H9 (cell line): ENCODE data around the gene SLC35B2. TPM values are rescaled to one million over a fixed set of nuclear protein-coding genes. Genes with fewer than 3 reads are reported as not detected.

Experiments used
- DNase-seq: peaks from one replicate; pipeline ENCODE4 v3.0.0-alpha.2; 2017
- H2AFZ ChIP-seq: one replicate; pipeline ENCODE4 v1.6.1; 2013; ENCODE audit warnings: mild to moderate bottlenecking, low read length, control low read depth, moderate library complexity
- H2AK5ac ChIP-seq: 2 replicates; pipeline ENCODE4 v1.6.1; 2013; ENCODE audit warnings: low read length, control low read depth, mixed read lengths; ENCODE audit not compliant: insufficient read length
- H2BK120ac ChIP-seq: one replicate; pipeline ENCODE4 v1.6.1; 2013; ENCODE audit warnings: low read depth, mild to moderate bottlenecking, low read length, control low read depth, inconsistent platforms; ENCODE audit not compliant: poor library complexity, severe bottlenecking
- H2BK12ac ChIP-seq: 2 replicates; pipeline ENCODE4 v1.6.1; 2013; ENCODE audit warnings: low read length, control low read depth, mixed read lengths, low read depth; ENCODE audit not compliant: insufficient read length
- H2BK15ac ChIP-seq: 2 replicates; pipeline ENCODE4 v1.6.1; 2013; ENCODE audit warnings: low read depth, low read length, control low read depth
- H2BK20ac ChIP-seq: one replicate; pipeline ENCODE4 v1.6.1; 2013; ENCODE audit warnings: low read depth, mild to moderate bottlenecking, low read length, control low read depth, inconsistent platforms; ENCODE audit not compliant: poor library complexity, severe bottlenecking
- H2BK5ac ChIP-seq: 2 replicates; pipeline ENCODE4 v1.6.1; 2013; ENCODE audit warnings: low read length, control low read depth, mixed read lengths; ENCODE audit not compliant: insufficient read length
- H3K14ac ChIP-seq: 2 replicates; pipeline ENCODE4 v1.6.1; 2013; ENCODE audit warnings: low read length, control low read depth; ENCODE audit not compliant: insufficient read depth
- H3K18ac ChIP-seq: 2 replicates; pipeline ENCODE4 v1.6.1; 2013; ENCODE audit warnings: low read depth, mild to moderate bottlenecking, mixed read lengths, low read length, control low read depth; ENCODE audit not compliant: insufficient read length
- H3K23ac ChIP-seq: 2 replicates; pipeline ENCODE4 v1.6.1; 2013; ENCODE audit warnings: low read length, control low read depth, mixed read lengths, low read depth; ENCODE audit not compliant: insufficient read length
- H3K23me2 ChIP-seq: 2 replicates; pipeline ENCODE4 v1.6.1; 2013; ENCODE audit warnings: low read depth, mild to moderate bottlenecking, mixed read lengths, low read length, control low read depth; ENCODE audit not compliant: insufficient read length, poor library complexity, severe bottlenecking
- H3K27ac ChIP-seq: 2 replicates; pipeline ENCODE4 v1.5.1; 2013; ENCODE audit warnings: low read length, control low read depth, mixed read lengths, low read depth; ENCODE audit not compliant: insufficient read length
- H3K27me3 ChIP-seq: 2 replicates; pipeline ENCODE4 v1.6.1; 2013; ENCODE audit warnings: low read length, control low read depth, inconsistent platforms; ENCODE audit not compliant: insufficient read depth
- H3K4ac ChIP-seq: 2 replicates; pipeline ENCODE4 v1.6.1; 2013; ENCODE audit warnings: low read depth, mild to moderate bottlenecking, control low read depth, inconsistent platforms, low read length, moderate library complexity
- H3K4me1 ChIP-seq: 2 replicates; pipeline ENCODE4 v1.6.1; 2013; ENCODE audit warnings: low read length, control low read depth, inconsistent platforms; ENCODE audit not compliant: insufficient read depth
- H3K4me2 ChIP-seq: 2 replicates; pipeline ENCODE4 v1.6.1; 2013; ENCODE audit warnings: low read length, control low read depth, mixed read lengths; ENCODE audit not compliant: insufficient read length, insufficient read depth
- H3K56ac ChIP-seq: 2 replicates; pipeline ENCODE4 v1.6.1; 2013; ENCODE audit warnings: low read depth, mild to moderate bottlenecking, mixed read lengths, low read length, control low read depth; ENCODE audit not compliant: insufficient read length
- H3K79me1 ChIP-seq: 2 replicates; pipeline ENCODE4 v1.6.1; 2013; ENCODE audit warnings: low read depth, mild to moderate bottlenecking, moderate library complexity, low read length, control low read depth, inconsistent platforms; ENCODE audit not compliant: insufficient read depth, poor library complexity, severe bottlenecking
- H3K79me2 ChIP-seq: 2 replicates; pipeline ENCODE4 v1.6.1; 2013; ENCODE audit warnings: low read length, control low read depth, inconsistent platforms; ENCODE audit not compliant: insufficient read depth
- H3K9ac ChIP-seq: 2 replicates; pipeline ENCODE4 v1.6.1; 2013; ENCODE audit warnings: low read length, control low read depth, mixed read lengths; ENCODE audit not compliant: insufficient read length; ENCODE audit errors: extremely low read depth
- H3K9me3 ChIP-seq: one replicate; pipeline ENCODE4 v1.6.1; 2013; ENCODE audit warnings: low read depth, low read length, inconsistent platforms; ENCODE audit not compliant: control insufficient read depth
- H3T11ph ChIP-seq: one replicate; pipeline ENCODE4 v1.6.1; 2013; ENCODE audit warnings: mild to moderate bottlenecking, low read length, control low read depth, inconsistent platforms
- H4K20me1 ChIP-seq: one replicate; pipeline ENCODE4 v1.6.1; 2013; ENCODE audit not compliant: control insufficient read depth, insufficient read length, insufficient read depth
- H4K5ac ChIP-seq: 2 replicates; pipeline ENCODE4 v1.6.1; 2013; ENCODE audit warnings: low read depth, mild to moderate bottlenecking, mixed read lengths, low read length, control low read depth; ENCODE audit not compliant: insufficient read length
- H4K8ac ChIP-seq: replicated peaks from 2 replicates; pipeline ENCODE4 v1.6.1; 2013; ENCODE audit warnings: low read length, control low read depth, mixed read lengths, low read depth; ENCODE audit not compliant: insufficient read length
- H4K91ac ChIP-seq: 2 replicates; pipeline ENCODE4 v1.6.1; 2013; ENCODE audit warnings: low read depth, mild to moderate bottlenecking, moderate library complexity, mixed read lengths, low read length, control low read depth; ENCODE audit not compliant: insufficient read length
- H3K27ac Mint-ChIP-seq, 3 experiments: 2 replicates in 2 of 3; 3 replicates in 1 of 3; pipeline ENCODE4 v1.8.0; 2020 to 2021; ENCODE audit warnings: mixed read lengths in 3 of 3, mild to moderate bottlenecking in 1 of 3, moderate library complexity in 1 of 3
- H3K27me3 Mint-ChIP-seq: 2 replicates; pipeline ENCODE4 v1.8.0; 2021; ENCODE audit warnings: low read depth, mild to moderate bottlenecking, moderate library complexity, mixed read lengths
- H3K36me3 Mint-ChIP-seq, 3 experiments: 2 replicates in 2 of 3; 3 replicates in 1 of 3; pipeline ENCODE4 v1.8.0; 2020 to 2021; ENCODE audit warnings: low read depth in 3 of 3, mixed read lengths in 3 of 3; ENCODE audit not compliant: insufficient read depth in 1 of 3
- H3K4me1 Mint-ChIP-seq, 2 experiments: 2 replicates each; pipeline ENCODE4 v1.8.0; 2020; ENCODE audit warnings: mixed read lengths in 2 of 2
- H3K4me3 Mint-ChIP-seq, 2 experiments: 2 replicates in 1 of 2; 3 replicates in 1 of 2; pipeline ENCODE4 v1.8.0; 2020 to 2021; ENCODE audit warnings: mild to moderate bottlenecking in 2 of 2, mixed read lengths in 2 of 2, moderate library complexity in 1 of 2
- H3K9me3 Mint-ChIP-seq, 2 experiments: 2 replicates in 1 of 2; 3 replicates in 1 of 2; pipeline ENCODE4 v1.8.0; 2020; ENCODE audit warnings: mild to moderate bottlenecking in 2 of 2, mixed read lengths in 2 of 2, moderate library complexity in 1 of 2
- WGBS: extraction: QIAGEN DNeasy Blood & Tissue Kit; methylation state at CpG from one replicate; pipeline ENCODE4 v1.1.7; 2013; ENCODE audit warnings: missing lambda C conversion rate, low lambda C conversion rate, mixed read lengths; ENCODE audit not compliant: insufficient read length; ENCODE audit errors: extremely low coverage; 5-methylcytosine and 5-hydroxymethylcytosine counted together
- total RNA-seq: library from RNA; stranded (reverse); gene quantifications from 2 replicates; pipeline ENCODE4 v1.2.1, GENCODE V29; 2021
- TF ChIP-seq, protein P1 (sequence below): fragments of 200-600 bp; sonication (generic); conservative IDR thresholded peaks from 3 replicates; pipeline ENCODE4 v1.8.0; 2021; ENCODE audit warnings: antibody characterized with exemption, mild to moderate bottlenecking

The SLC35B2 gene
- total RNA-seq, 1 experiment from 2014 or later = 34.5 TPM

GRCh38 chr6:44302856-44303255, 45.5 kb upstream of the SLC35B2 start:
- H3K18ac ChIP-seq = no peak overlapping the region
- peaks cover 7% of the 10 kb centered on the region for H3K27me3 Mint-ChIP-seq
- no peak overlapping the region for H2BK5ac ChIP-seq
- no peak overlapping the region for H3K56ac ChIP-seq
- H3K27ac Mint-ChIP-seq = no peak overlapping the region
- no peaks in the 10 kb centered on the region for H4K20me1 ChIP-seq
- H2BK120ac ChIP-seq = no peak overlapping the region
- peaks cover 2% of the 10 kb centered on the region for H3K23me2 ChIP-seq
- no peak overlapping the region for H2BK15ac ChIP-seq
- no peak overlapping the region for H3K4me3 Mint-ChIP-seq
- H3K4me2 ChIP-seq = no peak overlapping the region
- H3K23ac ChIP-seq = no peak overlapping the region
- peaks cover 4 to 5% of the 10 kb centered on the region in 2 experiments for H3K4me1 Mint-ChIP-seq
- H3T11ph ChIP-seq = no peak overlapping the region
- H2AK5ac ChIP-seq = no peak overlapping the region
- DNase-seq = no peak
- no peaks in the 10 kb centered on the region for H3K9me3 ChIP-seq
- no peak overlapping the region for H4K8ac ChIP-seq
- no peaks in the 10 kb centered on the region for H3K79me2 ChIP-seq
- no CpG with 5 or more reads among the region's 12 CpGs for WGBS
- H4K91ac ChIP-seq = no peak overlapping the region
- no peaks in the 10 kb centered on the region for H3K79me1 ChIP-seq
- H3K9ac ChIP-seq = no peak overlapping the region
- no peak overlapping the region for H2BK20ac ChIP-seq
- TF ChIP-seq, protein P1, sequence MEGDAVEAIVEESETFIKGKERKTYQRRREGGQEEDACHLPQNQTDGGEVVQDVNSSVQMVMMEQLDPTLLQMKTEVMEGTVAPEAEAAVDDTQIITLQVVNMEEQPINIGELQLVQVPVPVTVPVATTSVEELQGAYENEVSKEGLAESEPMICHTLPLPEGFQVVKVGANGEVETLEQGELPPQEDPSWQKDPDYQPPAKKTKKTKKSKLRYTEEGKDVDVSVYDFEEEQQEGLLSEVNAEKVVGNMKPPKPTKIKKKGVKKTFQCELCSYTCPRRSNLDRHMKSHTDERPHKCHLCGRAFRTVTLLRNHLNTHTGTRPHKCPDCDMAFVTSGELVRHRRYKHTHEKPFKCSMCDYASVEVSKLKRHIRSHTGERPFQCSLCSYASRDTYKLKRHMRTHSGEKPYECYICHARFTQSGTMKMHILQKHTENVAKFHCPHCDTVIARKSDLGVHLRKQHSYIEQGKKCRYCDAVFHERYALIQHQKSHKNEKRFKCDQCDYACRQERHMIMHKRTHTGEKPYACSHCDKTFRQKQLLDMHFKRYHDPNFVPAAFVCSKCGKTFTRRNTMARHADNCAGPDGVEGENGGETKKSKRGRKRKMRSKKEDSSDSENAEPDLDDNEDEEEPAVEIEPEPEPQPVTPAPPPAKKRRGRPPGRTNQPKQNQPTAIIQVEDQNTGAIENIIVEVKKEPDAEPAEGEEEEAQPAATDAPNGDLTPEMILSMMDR = no peak
- H2AFZ ChIP-seq = no peak overlapping the region
- no peaks in the 10 kb centered on the region for H3K27me3 ChIP-seq
- no peak overlapping the region for H2BK12ac ChIP-seq
- H3K9me3 Mint-ChIP-seq = no peaks in the 10 kb centered on the region
- H3K14ac ChIP-seq = no peak overlapping the region
- H3K4ac ChIP-seq = no peak overlapping the region
- H3K36me3 Mint-ChIP-seq = peaks cover 36 to 79% (median 69%) of the 10 kb centered on the region in 3 experiments
- no peak overlapping the region for H3K27ac ChIP-seq
- no peaks in the 10 kb centered on the region for H3K4me1 ChIP-seq
- H4K5ac ChIP-seq = no peak overlapping the region
